Duodenal mucosa (tissue), 2 donors: ENCODE results near the gene ADAM10.

Experiments used
- H3K27ac ChIP-seq: one replicate; pipeline ENCODE4 v1.7.0; 2013; ENCODE audit warnings: low read depth, low read length
- H3K27me3 ChIP-seq, 2 donors: one replicate each; pipeline ENCODE4 v1.7.0; 2013; ENCODE audit warnings: low read length in 2 of 2, control low read depth in 1 of 2; ENCODE audit not compliant: insufficient read depth in 2 of 2, control insufficient read depth in 1 of 2
- H3K36me3 ChIP-seq, 2 donors: one replicate each; pipeline ENCODE4 v1.7.0; 2013; ENCODE audit warnings: low read length in 2 of 2, control low read depth in 1 of 2; ENCODE audit not compliant: insufficient read depth in 2 of 2, control insufficient read depth in 1 of 2
- H3K4me1 ChIP-seq, 2 donors: one replicate each; pipeline ENCODE4 v1.7.0; 2013; ENCODE audit warnings: low read length in 2 of 2, control low read depth in 1 of 2; ENCODE audit not compliant: insufficient read depth in 2 of 2, control insufficient read depth in 1 of 2
- H3K4me3 ChIP-seq, 2 donors: one replicate each; pipeline ENCODE4 v1.7.0; 2013; ENCODE audit warnings: low read length in 2 of 2, low read depth in 1 of 2
- H3K9ac ChIP-seq, 2 donors: one replicate each; pipeline ENCODE4 v1.7.0; 2013; ENCODE audit warnings: low read length in 2 of 2, low read depth in 1 of 2
- H3K9me3 ChIP-seq, 2 donors: one replicate each; pipeline ENCODE4 v1.7.0; 2013; ENCODE audit warnings: low read length in 2 of 2, control low read depth in 1 of 2; ENCODE audit not compliant: control insufficient read depth in 1 of 2

Gene ADAM10

DNA sequence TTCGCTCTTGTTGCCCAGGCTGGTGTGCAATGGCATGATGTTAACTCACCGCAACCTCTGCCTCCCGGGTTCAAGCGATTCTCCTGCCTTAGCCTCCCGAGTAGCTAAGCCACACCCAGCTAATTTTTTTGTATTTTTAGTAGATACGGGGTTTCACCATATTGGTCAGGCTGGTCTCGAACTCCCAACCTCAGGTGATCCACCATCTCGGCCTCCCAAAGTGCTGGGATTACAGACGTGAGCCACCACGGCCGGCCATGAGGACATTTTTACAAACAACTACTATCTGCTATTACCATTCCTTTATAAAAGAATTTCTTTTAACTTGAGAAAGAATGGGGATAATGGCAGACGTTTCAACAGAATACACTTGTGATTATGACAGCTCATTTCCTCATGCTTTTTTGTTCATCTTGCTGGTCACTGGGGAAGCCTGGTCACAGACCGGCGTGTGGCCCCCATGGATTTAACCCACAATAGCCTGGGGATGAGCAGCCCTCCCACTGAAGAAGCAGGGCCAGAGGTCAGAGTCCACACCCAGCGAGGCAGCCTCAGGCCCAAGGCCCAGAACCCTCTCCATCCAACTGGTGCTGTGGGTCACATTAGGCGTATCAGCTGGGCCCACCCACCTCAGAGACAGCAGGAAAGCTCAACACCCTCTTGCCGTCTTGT, 205.7 kb downstream of the ADAM10 start:
- no peaks in the 10 kb centered on the region for H3K36me3 ChIP-seq
- no peak overlapping the region for H3K27ac ChIP-seq
- no peaks in the 10 kb centered on the region for H3K9me3 ChIP-seq
- H3K9ac ChIP-seq = no peak overlapping the region
- H3K4me1 ChIP-seq = peaks cover 0 to 2% of the 10 kb centered on the region in 2 donors
- no peaks in the 10 kb centered on the region for H3K27me3 ChIP-seq
- no peak overlapping the region for H3K4me3 ChIP-seq

DNA sequence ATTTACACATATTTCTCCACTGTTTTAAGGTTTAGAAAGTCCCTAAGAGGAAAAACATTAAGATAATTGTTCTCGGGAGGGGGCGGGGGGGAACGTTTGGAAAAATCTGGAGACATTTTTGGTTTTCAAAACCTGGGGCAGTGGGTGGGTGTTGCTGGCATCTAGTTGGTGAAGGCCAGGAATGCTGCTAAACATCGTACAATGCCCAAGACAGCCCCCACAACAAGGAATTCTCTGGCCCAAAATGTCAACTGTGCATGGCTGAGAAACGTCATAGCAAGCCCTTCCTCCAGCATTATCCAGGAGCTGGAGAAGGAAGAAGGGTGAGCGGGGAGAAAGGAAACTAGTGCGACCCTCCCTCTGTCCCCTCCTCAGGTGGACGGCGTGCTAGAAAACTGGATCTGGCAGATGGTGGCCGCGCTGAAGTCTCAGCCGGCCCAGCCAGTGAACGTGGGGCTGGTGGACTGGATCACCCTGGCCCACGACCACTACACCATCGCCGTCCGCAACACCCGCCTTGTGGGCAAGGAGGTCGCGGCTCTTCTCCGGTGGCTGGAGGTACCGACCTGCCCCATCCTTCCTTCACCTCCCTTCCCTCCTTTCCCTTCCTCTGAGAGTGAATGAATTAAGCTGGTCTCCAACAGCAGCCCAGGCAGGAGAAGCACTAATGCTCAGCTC, 208.0 kb downstream of the ADAM10 start:
- H3K9ac ChIP-seq = no peak overlapping the region
- H3K27ac ChIP-seq = no peak overlapping the region
- H3K27me3 ChIP-seq = no peaks in the 10 kb centered on the region

DNA sequence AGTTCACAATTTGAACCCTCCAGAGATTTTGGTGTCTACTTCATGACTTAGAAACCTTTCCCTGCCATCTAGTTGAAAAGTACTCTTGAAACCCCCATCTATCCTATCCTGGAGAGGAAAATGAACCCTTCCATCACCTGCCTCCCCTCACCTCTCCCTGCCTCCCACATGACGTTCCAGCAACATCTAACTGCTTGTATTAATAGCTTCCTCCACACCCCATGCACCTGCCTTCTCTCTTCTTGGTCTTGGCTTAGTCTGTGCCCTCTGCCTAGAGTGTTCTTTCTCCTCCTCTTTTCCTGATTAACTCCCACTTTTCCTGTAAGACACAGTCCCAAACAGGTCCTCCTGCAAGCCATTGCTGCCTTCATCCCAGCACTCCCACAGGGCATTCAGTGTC, 210.0 kb downstream of the ADAM10 start:
- Histone ChIP-seq H3K27me3 (no peaks in the 10 kb centered on the region), H3K9me3 (no peaks in the 10 kb centered on the region), H3K4me1 (no peaks in the 10 kb centered on the region), H3K27ac (no peak overlapping the region), H3K36me3 (no peaks in the 10 kb centered on the region), H3K4me3 (no peak overlapping the region), H3K9ac (no peak overlapping the region)

More for the DNA sequence above, 208.0 kb downstream of the ADAM10 start:
- Histone ChIP-seq H3K36me3 (no peaks in the 10 kb centered on the region), H3K4me1 (no peaks in the 10 kb centered on the region), H3K4me3 (no peak overlapping the region), H3K9me3 (no peaks in the 10 kb centered on the region)

DNA sequence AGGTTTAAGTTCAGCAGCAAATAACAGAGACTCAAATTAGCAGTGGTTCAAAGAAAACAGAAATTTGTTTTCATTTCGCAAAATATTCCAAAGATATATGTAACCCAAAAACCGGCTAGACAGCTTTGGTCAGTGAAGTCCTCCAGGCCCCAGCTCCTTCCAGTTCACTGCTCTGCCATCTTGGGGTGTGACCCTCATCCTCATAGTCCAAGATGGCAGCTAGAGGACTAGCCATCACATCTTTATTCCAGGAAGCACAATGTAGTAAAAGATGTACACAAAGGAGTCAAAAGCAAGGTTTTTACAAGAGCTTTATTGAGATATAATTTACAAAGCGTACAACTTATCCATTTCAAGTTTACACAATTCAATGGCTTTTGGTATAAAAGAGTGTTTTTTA, 210.6 kb downstream of the ADAM10 start:
- Histone ChIP-seq H3K27ac (no peak overlapping the region), H3K27me3 (no peaks in the 10 kb centered on the region), H3K9ac (no peak overlapping the region), H3K4me1 (no peaks in the 10 kb centered on the region), H3K36me3 (no peaks in the 10 kb centered on the region), H3K4me3 (no peak overlapping the region), H3K9me3 (no peaks in the 10 kb centered on the region)
